HG02884 (cell line): ENCODE data around the gene RAPH1.

ENCODE experiments used
- ATAC-seq: cut with Tn5 transposase; IDR thresholded peaks from one replicate; pipeline ENCODE4 v1.9.1; 2021; ENCODE audit warnings: mild to moderate bottlenecking, moderate library complexity; ENCODE audit not compliant: unreplicated experiment

The RAPH1 gene

GRCh38 chr2:203535078-203535783 is at the start of gene RAPH1:
Gene RAPH1 (minus strand): TSS chr2:203535301. CDS start chr2:203495353, 39,948 bp downstream.
- ATAC-seq = peak; percentile 63

- ATAC-seq = no peak
Measured at GRCh38 chr2:203584784-203585183, 49.7 kb upstream of the RAPH1 start.

- no peak for ATAC-seq
Measured at GRCh38 chr2:203583701-203584100, 48.6 kb upstream of the RAPH1 start.

- no peak for ATAC-seq
Measured at GRCh38 chr2:203583084-203583695, 48.1 kb upstream of the RAPH1 start.

- no peak for ATAC-seq
Measured at GRCh38 chr2:203582468-203582867, 47.4 kb upstream of the RAPH1 start.

GRCh38 chr2:203580844-203581243 is 45.7 kb upstream of the RAPH1 start:
- no peak for ATAC-seq

GRCh38 chr2:203579730-203580129 is 44.6 kb upstream of the RAPH1 start:
- ATAC-seq = no peak

GRCh38 chr2:203578759-203579643 is 43.9 kb upstream of the RAPH1 start:
- ATAC-seq = peak; percentile 92

GRCh38 chr2:203574824-203575223 is 39.7 kb upstream of the RAPH1 start:
- no peak for ATAC-seq

DNA sequence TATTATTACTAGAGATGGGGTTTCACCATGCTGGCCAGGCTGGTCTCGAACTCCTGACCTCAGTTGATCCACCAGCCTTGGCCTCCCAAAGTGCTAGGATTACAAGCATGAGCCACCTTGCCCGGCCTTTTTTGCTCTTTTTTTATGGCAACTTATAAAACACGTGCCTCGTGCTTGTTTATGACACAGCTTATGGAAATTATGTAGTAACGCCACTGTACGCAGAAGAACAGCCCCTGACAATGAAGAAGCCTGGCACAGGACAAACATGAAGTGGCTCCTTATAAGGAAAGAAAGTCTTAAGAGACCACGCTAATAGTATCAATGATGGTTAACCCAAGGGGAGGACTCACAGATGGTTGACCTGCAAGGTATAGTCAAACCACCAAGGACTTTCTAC is 37.2 kb upstream of the RAPH1 start:
- ATAC-seq = no peak

DNA sequence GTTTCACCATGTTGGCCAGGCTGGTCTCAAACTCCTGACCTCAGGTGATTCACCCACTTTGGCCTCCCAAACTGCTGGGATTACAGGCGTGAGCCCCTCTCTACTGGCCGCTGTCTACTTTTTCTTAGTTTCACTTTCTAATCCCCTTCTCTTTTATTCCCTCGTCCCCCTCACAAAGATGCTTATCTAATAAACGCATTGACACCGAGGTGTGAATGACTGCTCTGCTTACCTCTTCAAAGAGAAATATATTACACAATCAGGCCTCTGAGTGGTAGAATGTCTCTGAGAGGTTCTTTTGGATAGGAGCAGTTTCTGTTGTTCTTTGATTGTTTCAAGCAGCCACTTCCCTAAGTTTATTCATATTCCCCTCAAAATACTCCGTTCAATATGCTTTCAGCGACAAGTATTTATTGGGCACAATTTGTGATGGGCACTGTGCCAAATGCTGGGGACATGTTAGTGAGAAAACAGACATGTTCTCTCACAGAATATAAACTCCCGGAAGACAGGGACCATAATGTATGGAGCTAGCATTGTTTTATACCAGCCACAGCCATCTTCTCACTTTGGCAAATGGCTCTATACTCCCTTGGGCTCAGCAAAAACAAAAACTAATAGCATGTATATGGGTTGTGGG is 34.7 kb upstream of the RAPH1 start:
- no peak for ATAC-seq

DNA sequence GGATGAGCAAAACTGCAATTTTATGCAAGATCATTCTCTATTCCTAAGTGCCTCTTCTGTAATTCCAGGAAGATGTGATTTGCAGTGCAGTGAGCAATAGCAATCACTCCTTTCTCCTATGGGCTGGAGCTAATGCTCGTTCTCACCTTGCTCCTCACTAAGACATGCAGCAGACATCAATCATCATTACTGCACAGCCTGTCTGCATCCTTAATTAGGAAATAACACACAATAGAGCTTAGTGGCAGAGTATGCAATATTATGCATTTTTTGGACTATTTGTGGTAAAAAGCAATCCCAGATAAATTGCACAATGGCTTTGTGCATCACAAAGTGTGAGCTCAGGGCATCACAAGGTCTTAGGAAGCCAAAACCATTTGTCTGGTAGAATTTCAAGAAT is 32.6 kb upstream of the RAPH1 start:
- ATAC-seq = no peak

DNA sequence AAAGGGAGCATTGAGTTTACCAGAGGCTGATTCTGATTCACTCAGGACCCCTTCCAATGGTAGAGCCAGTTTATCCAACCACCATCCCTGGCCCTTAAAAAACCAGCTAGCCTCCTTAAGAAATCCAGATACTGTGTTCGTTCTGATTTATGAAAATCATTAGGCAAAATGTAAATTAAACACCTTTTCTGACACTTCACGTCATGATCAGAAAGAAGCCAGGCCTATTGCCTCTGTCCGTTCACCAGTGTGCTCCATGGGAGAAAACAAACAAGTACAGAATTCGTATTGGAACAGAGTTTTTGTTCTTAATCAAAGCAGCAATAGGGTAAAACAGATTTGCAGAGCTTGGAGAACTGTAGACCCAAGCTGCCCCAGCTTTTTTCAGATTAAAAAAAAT is 31.1 kb upstream of the RAPH1 start:
- no peak for ATAC-seq

DNA sequence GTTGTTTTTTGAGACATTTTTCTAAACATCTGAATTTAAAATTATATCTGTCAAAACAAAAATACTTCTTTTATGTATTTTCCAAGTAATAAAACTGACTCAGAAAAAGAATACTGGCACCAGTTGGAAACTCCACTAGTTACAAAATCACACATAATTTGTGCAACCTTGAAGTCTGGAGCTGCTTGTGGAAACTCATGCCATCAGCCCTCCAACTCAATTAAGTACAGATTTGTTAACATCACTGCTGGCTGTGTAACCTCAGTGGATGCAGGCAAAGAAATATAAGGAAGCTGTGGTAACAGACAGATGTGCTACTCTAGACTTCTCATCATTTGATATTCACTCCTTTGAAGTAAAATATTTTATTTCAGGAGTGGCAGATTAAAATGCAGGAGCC is 30.0 kb upstream of the RAPH1 start:
- ATAC-seq = no peak

GRCh38 chr2:203562268-203562667 is 27.2 kb upstream of the RAPH1 start:
- no peak for ATAC-seq

DNA sequence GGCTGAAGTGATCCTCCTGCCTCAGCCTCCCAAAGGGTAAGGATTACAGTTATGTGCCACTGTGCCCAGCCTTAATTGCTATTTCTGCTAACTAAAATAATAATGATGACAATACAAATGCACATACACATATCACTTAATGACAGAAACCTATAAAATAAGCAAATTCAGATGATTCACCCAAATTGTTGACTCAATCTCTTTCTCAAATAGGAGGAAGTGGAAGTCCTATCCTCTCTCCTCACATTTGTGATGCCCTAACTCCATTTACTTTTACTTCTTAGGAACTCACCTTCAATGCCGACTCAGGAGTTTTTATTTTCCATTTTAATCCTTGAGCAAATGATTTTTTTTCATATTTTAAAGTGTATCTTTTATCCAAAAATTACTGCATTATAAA is 24.5 kb upstream of the RAPH1 start:
- no peak for ATAC-seq

DNA sequence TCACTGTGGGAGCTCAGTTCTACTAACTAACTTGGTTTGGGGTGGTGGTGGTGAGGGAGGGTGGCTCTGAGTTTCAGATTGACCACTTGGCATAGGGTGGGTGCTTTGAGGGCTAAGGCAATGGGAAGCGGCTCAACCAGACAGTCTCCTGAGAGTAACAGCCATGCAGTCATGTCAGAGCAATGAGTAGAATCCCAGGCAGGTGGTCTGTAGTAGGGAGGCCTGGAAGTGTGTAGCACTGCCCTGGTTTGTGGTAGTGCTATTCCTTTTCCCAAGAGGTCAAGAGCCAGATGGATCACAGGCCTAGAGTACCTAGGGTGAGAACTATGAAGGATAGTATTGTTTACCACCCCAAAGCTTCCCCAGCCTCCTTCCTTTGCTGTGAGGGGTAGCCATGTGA is 18.7 kb upstream of the RAPH1 start:
- no peak for ATAC-seq

GRCh38 chr2:203551778-203552177 is 16.7 kb upstream of the RAPH1 start:
- no peak for ATAC-seq

DNA sequence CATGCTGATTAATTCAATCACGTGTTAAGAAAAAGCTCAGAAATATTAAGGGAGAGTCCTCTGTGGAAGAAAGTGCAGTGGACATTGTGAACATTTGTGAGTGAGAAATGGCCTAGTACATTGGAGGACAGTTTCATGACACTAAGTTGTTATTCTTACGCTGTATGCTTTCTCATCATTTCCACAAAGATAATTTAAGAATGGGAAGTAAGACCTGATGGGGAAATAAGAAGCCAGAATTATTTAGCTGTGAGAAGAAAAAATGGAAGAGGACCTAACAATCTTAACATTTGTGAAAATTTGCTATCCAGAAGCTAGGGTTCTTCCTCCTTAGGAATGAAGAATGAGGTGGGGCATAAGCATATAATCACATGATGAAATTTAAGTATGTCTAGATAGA is 15.2 kb upstream of the RAPH1 start:
- ATAC-seq = no peak

DNA sequence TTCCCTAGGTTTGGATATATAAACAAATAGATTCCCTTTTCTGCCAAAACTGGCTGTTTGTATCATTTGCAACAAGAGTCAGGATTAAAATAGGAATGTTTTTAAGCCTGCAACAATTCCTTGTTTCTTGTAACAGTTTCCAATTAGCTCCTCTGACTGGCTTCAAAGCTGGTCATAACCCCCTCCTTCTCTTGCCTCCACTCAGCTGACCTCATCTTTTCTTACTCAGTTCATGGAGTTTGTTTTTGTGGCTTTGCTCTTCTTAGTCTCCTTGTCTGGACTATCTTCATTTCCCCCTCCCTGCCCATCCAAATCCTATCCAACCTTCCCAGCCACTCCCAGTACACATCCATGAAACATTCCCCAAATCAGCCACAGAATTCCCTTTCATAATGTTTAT is 14.3 kb upstream of the RAPH1 start:
- ATAC-seq = no peak

- ATAC-seq = no peak
Measured at GRCh38 chr2:203548887-203549286, 13.8 kb upstream of the RAPH1 start.
